SK-N-SH (cell line): Measurements from ENCODE around the gene PARP12. TPM values are rescaled to one million over a fixed set of nuclear protein-coding genes. Genes with fewer than 3 reads are reported as not detected.

Experiments used
- CTCF ChIA-PET: fragments of 300-600, 350-600 bp; formaldehyde crosslinking; extraction: SDS; loops from one replicate; lab custom pipeline; 2021; lab: Yijun Ruan, JAX
- POLR2A ChIA-PET: fragments of 350-600 bp; sonication (Branson Sonifier 250); formaldehyde crosslinking; extraction: SDS; loops from one replicate; lab custom pipeline; 2020; ENCODE audit warnings: antibody characterized with exemption, inconsistent platforms; lab: Yijun Ruan, JAX
- DNase-seq: peaks from one replicate; pipeline ENCODE4 v3.0.0; 2012
- H2AFZ ChIP-seq: fragments of 200-600 bp; sonication (generic); 2 replicates; pipeline ENCODE4 v1.8.1; 2016; ENCODE audit warnings: antibody characterized with exemption, mild to moderate bottlenecking, low read depth
- H3F3A ChIP-seq: fragments of 200-600 bp; sonication (generic); replicated peaks from 2 replicates; pipeline ENCODE3; 2016; ENCODE audit warnings: antibody characterized with exemption, mild to moderate bottlenecking; ENCODE audit not compliant: insufficient read depth
- H3K27ac ChIP-seq, 2 experiments: fragments of 200-500 bp in 1 of 2; fragments of 200-600 bp in 1 of 2; sonication (Bioruptor generic) in 1 of 2; sonication (generic), shearing (Covaris generic) in 1 of 2; 2 replicates each; pipeline versions ENCODE4 v1.5.1 to v1.6.1; 2014 to 2016; ENCODE audit warnings: low read depth in 2 of 2, inconsistent platforms in 1 of 2, low read length in 1 of 2, mild to moderate bottlenecking in 1 of 2, mixed read lengths in 1 of 2
- H3K27me3 ChIP-seq: fragments of 200-600 bp; sonication (generic), shearing (Covaris generic); 2 replicates; pipeline ENCODE4 v1.6.1; 2016; ENCODE audit warnings: mixed run types; ENCODE audit not compliant: insufficient read depth
- H3K36me3 ChIP-seq, 2 experiments: fragments of 200-500 bp in 1 of 2; fragments of 200-600 bp in 1 of 2; sonication (Bioruptor generic) in 1 of 2; sonication (generic) in 1 of 2; replicated peaks in 1 of 2; 2 replicates each; pipeline versions ENCODE3 to v1.5.1; 2014 to 2016; ENCODE audit warnings: low read length in 1 of 2, mild to moderate bottlenecking in 1 of 2; ENCODE audit not compliant: insufficient read depth in 2 of 2, control insufficient read depth in 1 of 2
- H3K4me1 ChIP-seq, 2 experiments: fragments of 200-500 bp in 1 of 2; fragments of 200-600 bp in 1 of 2; sonication (Bioruptor generic) in 1 of 2; sonication (generic), shearing (Covaris generic) in 1 of 2; 2 replicates each; pipeline versions ENCODE4 v1.5.1 to v1.6.1; 2014 to 2016; ENCODE audit warnings: low read depth in 1 of 2, low read length in 1 of 2, mixed run types in 1 of 2; ENCODE audit not compliant: insufficient read depth in 2 of 2, control insufficient read depth in 1 of 2
- H3K4me2 ChIP-seq: fragments of 200-600 bp; sonication (generic), shearing (Covaris generic); 2 replicates; pipeline ENCODE4 v1.6.1; 2017; ENCODE audit warnings: mixed run types
- H3K4me3 ChIP-seq, 2 experiments: fragments of 200-500 bp in 1 of 2; fragments of 200-600 bp in 1 of 2; sonication (Bioruptor generic) in 1 of 2; sonication (generic), shearing (Covaris generic) in 1 of 2; 2 replicates each; pipeline versions ENCODE4 v1.5.1 to v1.8.1; 2014 to 2016; ENCODE audit warnings: low read depth in 2 of 2, inconsistent platforms in 1 of 2, low read length in 1 of 2, mild to moderate bottlenecking in 1 of 2, mixed read lengths in 1 of 2, moderate library complexity in 1 of 2
- H3K79me2 ChIP-seq: fragments of 200-600 bp; sonication (generic); 2 replicates; pipeline ENCODE4 v1.8.1; 2017; ENCODE audit warnings: mild to moderate bottlenecking; ENCODE audit not compliant: insufficient read depth
- H3K9ac ChIP-seq: fragments of 200-600 bp; sonication (generic); 2 replicates; pipeline ENCODE4 v1.6.1; 2017; ENCODE audit warnings: mixed run types
- H3K9me2 ChIP-seq: fragments of 200-600 bp; sonication (generic); 2 replicates; pipeline ENCODE4 v1.6.1; 2017; ENCODE audit warnings: mixed run types
- H3K9me3 ChIP-seq: fragments of 200-600 bp; sonication (generic); 2 replicates; pipeline ENCODE4 v1.6.1; 2017; ENCODE audit warnings: mixed run types, mild to moderate bottlenecking, moderate library complexity
- H4K20me1 ChIP-seq: fragments of 200-600 bp; sonication (generic); 2 replicates; pipeline ENCODE4 v1.6.1; 2017; ENCODE audit warnings: mild to moderate bottlenecking, mixed run types; ENCODE audit not compliant: insufficient read depth
- FOXJ3 ChIP-seq: sonication (generic); formaldehyde crosslinking; IDR thresholded peaks from 2 replicates; pipeline ENCODE4 v1.5.1; 2020; ENCODE audit warnings: mild to moderate bottlenecking, missing genetic modification reagents
- JUND ChIP-seq: IDR thresholded peaks from 2 replicates; pipeline ENCODE4 v1.4.0; 2012
- MEF2A ChIP-seq: IDR thresholded peaks from 2 replicates; pipeline ENCODE4 v1.4.0; 2012; ENCODE audit warnings: low read depth, borderline replicate concordance
- NFIC ChIP-seq: IDR thresholded peaks from 2 replicates; pipeline ENCODE4 v1.4.0; 2012; ENCODE audit warnings: borderline replicate concordance
- POLR2AphosphoS5 ChIP-seq: IDR thresholded peaks from 2 replicates; pipeline ENCODE4 v1.6.1; 2012; ENCODE audit warnings: low read depth, low read length
- SMC3 ChIP-seq: IDR thresholded peaks from 2 replicates; pipeline ENCODE4 v1.6.1; 2012; ENCODE audit warnings: low read depth, low read length, improper control_type of control experiment
- TEAD4 ChIP-seq: IDR thresholded peaks from 2 replicates; pipeline ENCODE4 v1.4.0; 2012; ENCODE audit warnings: mild to moderate bottlenecking, borderline replicate concordance; ENCODE audit not compliant: insufficient read depth
- YY1 ChIP-seq: IDR thresholded peaks from 2 replicates; pipeline ENCODE4 v1.4.0; 2012; ENCODE audit warnings: low read depth, mild to moderate bottlenecking
- WGBS: methylation state at CpG from one replicate; pipeline ENCODE4 v1.1.6; 2017; ENCODE audit warnings: low lambda C conversion rate; 5-methylcytosine and 5-hydroxymethylcytosine counted together
- polyA plus RNA-seq, 3 experiments: library from polyadenylated mRNA; depleted of rRNA; stranded (reverse); fragments of >200 nt; gene quantifications; 2 replicates each; pipeline ENCODE4 v1.2.3, GENCODE V29; 2012
- TF ChIP-seq, protein P1 (sequence below): IDR thresholded peaks from 2 replicates; pipeline ENCODE4; 2012
- TF ChIP-seq, protein P2 (sequence below): IDR thresholded peaks from 2 replicates; pipeline ENCODE4 v1.6.1; 2012; ENCODE audit warnings: mild to moderate bottlenecking, low read depth, low read length, moderate library complexity
- TF ChIP-seq, protein P3 (sequence below): IDR thresholded peaks from 2 replicates; pipeline ENCODE4 v1.4.0; 2012; ENCODE audit warnings: low read depth, borderline replicate concordance
- TF ChIP-seq, protein P4 (sequence below): fragments of 200-600 bp; sonication (generic); IDR thresholded peaks from 2 replicates; pipeline ENCODE4 v1.6.1; 2017; ENCODE audit warnings: antibody characterized with exemption, mild to moderate bottlenecking, moderate library complexity
- TF ChIP-seq, protein P5 (sequence below): IDR thresholded peaks from 2 replicates; pipeline ENCODE4 v1.4.0; 2012; ENCODE audit warnings: low read depth, borderline replicate concordance

The PARP12 gene
- polyA plus RNA-seq, 1 of the 3 experiments (the other 2 are of a cell fraction) = 17.7 TPM

DNA sequence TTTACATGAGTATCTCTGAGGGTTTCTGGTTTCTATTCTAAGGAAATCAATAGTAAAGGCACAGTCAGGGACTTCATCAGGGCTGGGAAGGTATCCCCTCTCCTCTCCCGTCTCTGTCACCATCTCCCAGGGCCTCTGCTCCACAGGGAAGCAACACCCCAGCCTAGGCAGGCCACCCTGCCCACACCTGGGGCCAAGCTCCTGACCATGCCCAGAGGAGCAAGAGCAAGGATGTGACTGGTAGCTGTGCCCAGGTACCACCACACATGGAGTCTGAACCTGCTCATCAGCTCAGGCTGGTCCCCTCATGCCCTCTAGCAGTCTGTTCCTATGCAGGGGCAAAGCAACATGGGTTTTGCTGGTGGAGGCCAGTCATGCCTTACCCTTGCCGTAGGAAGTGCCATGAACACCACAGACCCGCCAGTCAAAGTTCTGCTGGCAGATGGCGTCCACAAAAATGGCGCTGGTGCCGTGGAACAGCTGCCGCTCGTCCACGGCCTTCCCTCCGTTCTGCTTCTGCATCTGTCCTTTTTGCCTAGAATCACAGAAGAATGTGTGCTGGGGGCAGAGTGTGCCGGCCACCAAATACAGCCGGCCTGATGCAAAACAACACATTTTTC, 36.8 kb downstream of the PARP12 start (continued):
- TF ChIP-seq, protein P1, sequence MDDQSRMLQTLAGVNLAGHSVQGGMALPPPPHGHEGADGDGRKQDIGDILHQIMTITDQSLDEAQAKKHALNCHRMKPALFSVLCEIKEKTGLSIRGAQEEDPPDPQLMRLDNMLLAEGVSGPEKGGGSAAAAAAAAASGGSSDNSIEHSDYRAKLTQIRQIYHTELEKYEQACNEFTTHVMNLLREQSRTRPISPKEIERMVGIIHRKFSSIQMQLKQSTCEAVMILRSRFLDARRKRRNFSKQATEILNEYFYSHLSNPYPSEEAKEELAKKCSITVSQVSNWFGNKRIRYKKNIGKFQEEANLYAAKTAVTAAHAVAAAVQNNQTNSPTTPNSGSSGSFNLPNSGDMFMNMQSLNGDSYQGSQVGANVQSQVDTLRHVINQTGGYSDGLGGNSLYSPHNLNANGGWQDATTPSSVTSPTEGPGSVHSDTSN = no peak
- TF ChIP-seq NFIC (no peak), FOXJ3 (CRISPR knock-in tag) (no peak), SMC3 (no peak)
- TF ChIP-seq, protein P2, sequence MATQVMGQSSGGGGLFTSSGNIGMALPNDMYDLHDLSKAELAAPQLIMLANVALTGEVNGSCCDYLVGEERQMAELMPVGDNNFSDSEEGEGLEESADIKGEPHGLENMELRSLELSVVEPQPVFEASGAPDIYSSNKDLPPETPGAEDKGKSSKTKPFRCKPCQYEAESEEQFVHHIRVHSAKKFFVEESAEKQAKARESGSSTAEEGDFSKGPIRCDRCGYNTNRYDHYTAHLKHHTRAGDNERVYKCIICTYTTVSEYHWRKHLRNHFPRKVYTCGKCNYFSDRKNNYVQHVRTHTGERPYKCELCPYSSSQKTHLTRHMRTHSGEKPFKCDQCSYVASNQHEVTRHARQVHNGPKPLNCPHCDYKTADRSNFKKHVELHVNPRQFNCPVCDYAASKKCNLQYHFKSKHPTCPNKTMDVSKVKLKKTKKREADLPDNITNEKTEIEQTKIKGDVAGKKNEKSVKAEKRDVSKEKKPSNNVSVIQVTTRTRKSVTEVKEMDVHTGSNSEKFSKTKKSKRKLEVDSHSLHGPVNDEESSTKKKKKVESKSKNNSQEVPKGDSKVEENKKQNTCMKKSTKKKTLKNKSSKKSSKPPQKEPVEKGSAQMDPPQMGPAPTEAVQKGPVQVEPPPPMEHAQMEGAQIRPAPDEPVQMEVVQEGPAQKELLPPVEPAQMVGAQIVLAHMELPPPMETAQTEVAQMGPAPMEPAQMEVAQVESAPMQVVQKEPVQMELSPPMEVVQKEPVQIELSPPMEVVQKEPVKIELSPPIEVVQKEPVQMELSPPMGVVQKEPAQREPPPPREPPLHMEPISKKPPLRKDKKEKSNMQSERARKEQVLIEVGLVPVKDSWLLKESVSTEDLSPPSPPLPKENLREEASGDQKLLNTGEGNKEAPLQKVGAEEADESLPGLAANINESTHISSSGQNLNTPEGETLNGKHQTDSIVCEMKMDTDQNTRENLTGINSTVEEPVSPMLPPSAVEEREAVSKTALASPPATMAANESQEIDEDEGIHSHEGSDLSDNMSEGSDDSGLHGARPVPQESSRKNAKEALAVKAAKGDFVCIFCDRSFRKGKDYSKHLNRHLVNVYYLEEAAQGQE = no peak

DNA sequence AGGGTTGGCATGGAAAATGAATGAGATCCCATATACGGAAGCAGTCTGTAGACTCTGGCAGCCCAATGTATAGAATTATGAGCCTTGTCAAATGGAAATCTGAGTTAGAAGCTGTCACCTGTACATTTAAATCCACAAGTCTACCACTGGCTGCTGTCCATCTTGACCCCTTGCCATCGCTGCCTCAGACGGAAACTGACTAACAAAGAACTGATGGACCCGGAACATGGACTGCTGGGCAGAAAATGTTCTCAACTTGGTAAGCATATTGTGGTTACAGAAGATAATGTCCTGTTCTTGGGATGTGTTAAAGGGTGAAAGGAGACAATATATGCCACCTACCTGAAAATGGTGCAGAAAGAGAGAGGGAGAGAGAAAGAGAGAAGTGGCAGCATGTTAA, 37.5 kb downstream of the PARP12 start:
- Histone ChIP-seq H3K4me2 (no peak overlapping the region), H3K36me3 (peaks cover 2 to 3% of the 10 kb centered on the region in 2 experiments), H4K20me1 (no peaks in the 10 kb centered on the region), H2AFZ (no peak overlapping the region), H3K27me3 (no peaks in the 10 kb centered on the region), H3K4me3 (no peak overlapping the region), H3K4me1 (peaks cover 0 to 13% of the 10 kb centered on the region in 2 experiments; a peak in 2 of 4 replicates), H3K79me2 (no peaks in the 10 kb centered on the region), H3K9ac (no peak overlapping the region), H3K27ac (no peak overlapping the region), H3F3A (peaks cover 2% of the 10 kb centered on the region), H3K9me3 (no peaks in the 10 kb centered on the region), H3K9me2 (no peaks in the 10 kb centered on the region)
- no peak for TF ChIP-seq POLR2AphosphoS5
- no peak for TF ChIP-seq TEAD4
- TF ChIP-seq, protein P3, sequence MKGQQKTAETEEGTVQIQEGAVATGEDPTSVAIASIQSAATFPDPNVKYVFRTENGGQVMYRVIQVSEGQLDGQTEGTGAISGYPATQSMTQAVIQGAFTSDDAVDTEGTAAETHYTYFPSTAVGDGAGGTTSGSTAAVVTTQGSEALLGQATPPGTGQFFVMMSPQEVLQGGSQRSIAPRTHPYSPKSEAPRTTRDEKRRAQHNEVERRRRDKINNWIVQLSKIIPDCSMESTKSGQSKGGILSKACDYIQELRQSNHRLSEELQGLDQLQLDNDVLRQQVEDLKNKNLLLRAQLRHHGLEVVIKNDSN = no peak
- TF ChIP-seq NFIC = no peak
- no peak for TF ChIP-seq FOXJ3 (CRISPR knock-in tag)
- no peak for TF ChIP-seq MEF2A
- TF ChIP-seq YY1 = no peak
- TF ChIP-seq, protein P1 = no peak
- TF ChIP-seq, protein P4, sequence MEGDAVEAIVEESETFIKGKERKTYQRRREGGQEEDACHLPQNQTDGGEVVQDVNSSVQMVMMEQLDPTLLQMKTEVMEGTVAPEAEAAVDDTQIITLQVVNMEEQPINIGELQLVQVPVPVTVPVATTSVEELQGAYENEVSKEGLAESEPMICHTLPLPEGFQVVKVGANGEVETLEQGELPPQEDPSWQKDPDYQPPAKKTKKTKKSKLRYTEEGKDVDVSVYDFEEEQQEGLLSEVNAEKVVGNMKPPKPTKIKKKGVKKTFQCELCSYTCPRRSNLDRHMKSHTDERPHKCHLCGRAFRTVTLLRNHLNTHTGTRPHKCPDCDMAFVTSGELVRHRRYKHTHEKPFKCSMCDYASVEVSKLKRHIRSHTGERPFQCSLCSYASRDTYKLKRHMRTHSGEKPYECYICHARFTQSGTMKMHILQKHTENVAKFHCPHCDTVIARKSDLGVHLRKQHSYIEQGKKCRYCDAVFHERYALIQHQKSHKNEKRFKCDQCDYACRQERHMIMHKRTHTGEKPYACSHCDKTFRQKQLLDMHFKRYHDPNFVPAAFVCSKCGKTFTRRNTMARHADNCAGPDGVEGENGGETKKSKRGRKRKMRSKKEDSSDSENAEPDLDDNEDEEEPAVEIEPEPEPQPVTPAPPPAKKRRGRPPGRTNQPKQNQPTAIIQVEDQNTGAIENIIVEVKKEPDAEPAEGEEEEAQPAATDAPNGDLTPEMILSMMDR = no peak
- TF ChIP-seq, protein P5, sequence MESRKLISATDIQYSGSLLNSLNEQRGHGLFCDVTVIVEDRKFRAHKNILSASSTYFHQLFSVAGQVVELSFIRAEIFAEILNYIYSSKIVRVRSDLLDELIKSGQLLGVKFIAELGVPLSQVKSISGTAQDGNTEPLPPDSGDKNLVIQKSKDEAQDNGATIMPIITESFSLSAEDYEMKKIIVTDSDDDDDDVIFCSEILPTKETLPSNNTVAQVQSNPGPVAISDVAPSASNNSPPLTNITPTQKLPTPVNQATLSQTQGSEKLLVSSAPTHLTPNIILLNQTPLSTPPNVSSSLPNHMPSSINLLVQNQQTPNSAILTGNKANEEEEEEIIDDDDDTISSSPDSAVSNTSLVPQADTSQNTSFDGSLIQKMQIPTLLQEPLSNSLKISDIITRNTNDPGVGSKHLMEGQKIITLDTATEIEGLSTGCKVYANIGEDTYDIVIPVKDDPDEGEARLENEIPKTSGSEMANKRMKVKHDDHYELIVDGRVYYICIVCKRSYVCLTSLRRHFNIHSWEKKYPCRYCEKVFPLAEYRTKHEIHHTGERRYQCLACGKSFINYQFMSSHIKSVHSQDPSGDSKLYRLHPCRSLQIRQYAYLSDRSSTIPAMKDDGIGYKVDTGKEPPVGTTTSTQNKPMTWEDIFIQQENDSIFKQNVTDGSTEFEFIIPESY = no peak
- TF ChIP-seq JUND = no peak
- 98% methylated on average over 4 of the region's 4 CpGs for WGBS
- ChIA-PET CTCF (interaction anchor here (0.6 to 1.5 kb wide), 4 partner anchors 19 to 1349 kb away, joined by 3 to 6 read pairs (median 4); no protein-coding TSS in a partner anchor), POLR2A (no interaction called here)
- no peak for DNase-seq
